ENCODE data around the gene CFAP97D2. TPM values are rescaled to one million over a fixed set of nuclear protein-coding genes. Genes with fewer than 3 reads are reported as not detected.
A peak's percentile ranks its signal among the peaks of the same experiment; 100 is the strongest.
"Not testable (repeated sequence)": the region's sequence is repeated elsewhere in the genome, so short reads cannot be mapped to it uniquely, and the experiment has no call there.

The CFAP97D2 gene
- total RNA-seq, 3 donors from 2014 or later (not counting 1 experiment from before 2014, with no cell fraction given), result 0.45 to 7.7 TPM; not detected in 1

GRCh38 chr13:114243971-114244370, 64.9 kb downstream of the CFAP97D2 start:
- Histone ChIP-seq H3K27ac (ENCODE audit: low read length) (no peak overlapping the region), H3K36me3 (ENCODE audit: control insufficient read depth, insufficient read depth, low read length) (peaks cover 94% of the 10 kb centered on the region), H3K27me3 (ENCODE audit: control insufficient read depth, insufficient read depth, low read length) (no peaks in the 10 kb centered on the region), H3K4me3 (ENCODE audit: low read length) (no peak overlapping the region), H3K9me3 (ENCODE audit: control insufficient read depth, insufficient read depth, low read length) (no peaks in the 10 kb centered on the region), H3K4me1 (ENCODE audit: control insufficient read depth, insufficient read depth, low read length) (no peaks in the 10 kb centered on the region)
- no peaks in the 10 kb centered on the region for H3K27me3 Mint-ChIP-seq (ENCODE audit: low read depth in 2 of 2)
- intact Hi-C loops (cut with micrococcal nuclease), result no loop called here
- DNase-seq, result no peak
- no peak overlapping the region for H3K4me3 Mint-ChIP-seq
- H3K4me1 Mint-ChIP-seq, result peaks cover 0 to 18% of the 10 kb centered on the region in 2 donors
- H3K9me3 Mint-ChIP-seq, result no peaks in the 10 kb centered on the region
- peaks cover 44% of the 10 kb centered on the region for H3K36me3 Mint-ChIP-seq
- no peak for ATAC-seq
- H3K27ac Mint-ChIP-seq, result peak overlapping the region in 1 of 2 donors; percentile 80
- TF ChIP-seq, protein P1, sequence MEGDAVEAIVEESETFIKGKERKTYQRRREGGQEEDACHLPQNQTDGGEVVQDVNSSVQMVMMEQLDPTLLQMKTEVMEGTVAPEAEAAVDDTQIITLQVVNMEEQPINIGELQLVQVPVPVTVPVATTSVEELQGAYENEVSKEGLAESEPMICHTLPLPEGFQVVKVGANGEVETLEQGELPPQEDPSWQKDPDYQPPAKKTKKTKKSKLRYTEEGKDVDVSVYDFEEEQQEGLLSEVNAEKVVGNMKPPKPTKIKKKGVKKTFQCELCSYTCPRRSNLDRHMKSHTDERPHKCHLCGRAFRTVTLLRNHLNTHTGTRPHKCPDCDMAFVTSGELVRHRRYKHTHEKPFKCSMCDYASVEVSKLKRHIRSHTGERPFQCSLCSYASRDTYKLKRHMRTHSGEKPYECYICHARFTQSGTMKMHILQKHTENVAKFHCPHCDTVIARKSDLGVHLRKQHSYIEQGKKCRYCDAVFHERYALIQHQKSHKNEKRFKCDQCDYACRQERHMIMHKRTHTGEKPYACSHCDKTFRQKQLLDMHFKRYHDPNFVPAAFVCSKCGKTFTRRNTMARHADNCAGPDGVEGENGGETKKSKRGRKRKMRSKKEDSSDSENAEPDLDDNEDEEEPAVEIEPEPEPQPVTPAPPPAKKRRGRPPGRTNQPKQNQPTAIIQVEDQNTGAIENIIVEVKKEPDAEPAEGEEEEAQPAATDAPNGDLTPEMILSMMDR (IDR thresholded peaks at IDR 0.05), result no peak
- 100% methylated on average over 1 of the region's 3 CpGs for WGBS (ENCODE audit: insufficient coverage)

- TF ChIP-seq, protein P1 (IDR thresholded peaks at IDR 0.05), result no peak
- Histone ChIP-seq H3K4me3 (ENCODE audit: low read length) (no peak overlapping the region), H3K9me3 (ENCODE audit: control insufficient read depth, insufficient read depth, low read length) (no peaks in the 10 kb centered on the region), H3K36me3 (ENCODE audit: control insufficient read depth, insufficient read depth, low read length) (peaks cover 94% of the 10 kb centered on the region), H3K27ac (ENCODE audit: low read length) (no peak overlapping the region), H3K4me1 (ENCODE audit: control insufficient read depth, insufficient read depth, low read length) (no peaks in the 10 kb centered on the region), H3K27me3 (ENCODE audit: control insufficient read depth, insufficient read depth, low read length) (no peaks in the 10 kb centered on the region)
- WGBS (ENCODE audit: insufficient coverage), result 69% methylated on average over 2 of the region's 5 CpGs
- H3K4me3 Mint-ChIP-seq, result no peak overlapping the region
- peak overlapping the region; percentile 48 to 80 for H3K27ac Mint-ChIP-seq
- H3K27me3 Mint-ChIP-seq (ENCODE audit: low read depth in 2 of 2), result no peaks in the 10 kb centered on the region
- intact Hi-C loops (cut with micrococcal nuclease), result no loop called here
- H3K36me3 Mint-ChIP-seq, result peaks cover 41% of the 10 kb centered on the region
- DNase-seq (peak in 1 of 2 donors; percentile 54), ATAC-seq (peak; percentile 68 to 100 (median 92))
- peaks cover 0 to 16% of the 10 kb centered on the region in 2 donors for H3K4me1 Mint-ChIP-seq
- H3K9me3 Mint-ChIP-seq, result no peaks in the 10 kb centered on the region
Observed at GRCh38 chr13:114244637-114245036, 65.6 kb downstream of the CFAP97D2 start.

DNA sequence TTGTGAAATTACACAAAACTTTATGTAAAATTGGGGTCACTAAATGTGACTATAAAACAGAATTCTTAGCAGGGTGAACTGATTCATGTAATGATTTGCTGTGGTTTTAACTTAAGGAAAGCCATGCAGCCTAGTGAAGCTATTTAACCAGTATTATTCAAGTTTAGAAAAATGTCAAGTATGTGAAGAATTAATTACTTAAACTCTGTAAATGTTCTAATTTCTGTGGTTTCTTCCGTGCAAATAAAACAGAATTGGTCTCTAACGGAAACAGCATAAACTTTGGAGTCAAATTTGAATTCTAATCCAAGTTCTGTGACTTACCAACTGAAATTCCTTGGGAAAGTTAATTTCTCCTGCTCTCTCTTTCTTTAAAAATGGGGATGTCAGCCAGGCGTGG, 69.0 kb downstream of the CFAP97D2 start:
- ATAC-seq, result no peak
- Histone ChIP-seq H3K36me3 (ENCODE audit: control insufficient read depth, insufficient read depth, low read length) (peaks cover 93% of the 10 kb centered on the region), H3K4me1 (ENCODE audit: control insufficient read depth, insufficient read depth, low read length) (no peaks in the 10 kb centered on the region), H3K9me3 (ENCODE audit: control insufficient read depth, insufficient read depth, low read length) (no peaks in the 10 kb centered on the region), H3K4me3 (ENCODE audit: low read length) (no peak overlapping the region), H3K27ac (ENCODE audit: low read length) (no peak overlapping the region), H3K27me3 (ENCODE audit: control insufficient read depth, insufficient read depth, low read length) (no peaks in the 10 kb centered on the region)
- 93% methylated on average over 3 of the region's 3 CpGs for WGBS (ENCODE audit: insufficient coverage)
- peaks cover 35% of the 10 kb centered on the region for H3K36me3 Mint-ChIP-seq
- H3K9me3 Mint-ChIP-seq, result no peaks in the 10 kb centered on the region
- no peak overlapping the region for H3K4me3 Mint-ChIP-seq
- intact Hi-C loops (cut with micrococcal nuclease), result no loop called here
- TF ChIP-seq, protein P1 (IDR thresholded peaks at IDR 0.05), result no peak
- no peak overlapping the region for H3K27ac Mint-ChIP-seq
- no peaks in the 10 kb centered on the region for H3K27me3 Mint-ChIP-seq (ENCODE audit: low read depth in 2 of 2)
- H3K4me1 Mint-ChIP-seq, result peaks cover 0 to 21% of the 10 kb centered on the region in 2 donors
- DNase-seq, result no peak

GRCh38 chr13:114249077-114249476, 70.0 kb downstream of the CFAP97D2 start:
- H3K27me3 Mint-ChIP-seq (ENCODE audit: low read depth in 2 of 2), result no peaks in the 10 kb centered on the region
- no peak overlapping the region for H3K27ac ChIP-seq (ENCODE audit: low read length)
- peaks cover 0 to 25% of the 10 kb centered on the region in 2 donors for H3K4me1 Mint-ChIP-seq
- no peaks in the 10 kb centered on the region for H3K4me1 ChIP-seq (ENCODE audit: control insufficient read depth, insufficient read depth, low read length)
- H3K4me3 Mint-ChIP-seq, result no peak overlapping the region
- no peaks in the 10 kb centered on the region for H3K9me3 ChIP-seq (ENCODE audit: control insufficient read depth, insufficient read depth, low read length)
- no peak overlapping the region for H3K27ac Mint-ChIP-seq
- peaks cover 90% of the 10 kb centered on the region for H3K36me3 ChIP-seq (ENCODE audit: control insufficient read depth, insufficient read depth, low read length)
- intact Hi-C loops (cut with micrococcal nuclease), result no loop called here
- no peak overlapping the region for H3K4me3 ChIP-seq (ENCODE audit: low read length)
- H3K27me3 ChIP-seq (ENCODE audit: control insufficient read depth, insufficient read depth, low read length), result no peaks in the 10 kb centered on the region
- no peaks in the 10 kb centered on the region for H3K9me3 Mint-ChIP-seq
- H3K36me3 Mint-ChIP-seq, result peaks cover 35% of the 10 kb centered on the region
- TF ChIP-seq, protein P1 (IDR thresholded peaks at IDR 0.05), result no peak
- no peak for ATAC-seq
- DNase-seq, result peak in 1 of 2 donors; percentile 22
- WGBS (ENCODE audit: insufficient coverage), result 98% methylated on average over 7 of the region's 7 CpGs

DNA sequence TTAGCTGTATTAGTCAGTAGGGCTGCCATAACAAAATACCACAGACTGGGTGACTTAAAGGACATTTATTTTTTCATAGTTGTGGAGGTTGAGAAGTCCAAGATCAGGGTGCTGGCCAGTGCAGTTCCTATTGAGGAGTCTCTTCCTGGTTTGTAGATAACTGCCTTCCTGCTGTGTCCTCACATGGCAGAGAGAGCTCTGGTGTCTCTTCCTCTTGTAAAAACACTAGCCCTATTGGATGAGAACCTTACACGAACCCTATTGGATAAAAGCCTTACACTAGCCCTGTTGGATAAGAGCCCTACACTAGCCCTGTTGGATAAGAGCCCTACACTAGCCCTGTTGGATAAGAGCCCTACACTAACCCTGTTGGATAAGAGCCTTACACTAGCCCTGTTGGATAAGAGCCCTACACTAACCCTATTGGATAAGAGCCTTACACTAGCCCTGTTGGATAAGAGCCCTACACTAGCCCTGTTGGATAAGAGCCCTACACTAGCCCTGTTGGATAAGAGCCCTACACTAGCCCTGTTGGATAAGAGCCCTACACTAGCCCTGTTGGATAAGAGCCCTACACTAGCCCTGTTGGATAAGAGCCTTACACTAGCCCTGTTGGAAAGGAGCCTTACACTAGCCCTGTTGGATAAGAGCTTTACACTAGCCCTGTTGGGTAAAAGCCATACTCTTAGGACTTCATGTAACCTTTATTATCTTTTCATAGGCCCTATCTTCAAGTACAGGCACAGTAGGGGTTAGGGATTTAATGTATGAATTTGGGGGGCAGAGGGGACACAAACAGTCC, 72.8 kb downstream of the CFAP97D2 start:
- H3K27me3 Mint-ChIP-seq (ENCODE audit: low read depth in 2 of 2); H3K27ac ChIP-seq (ENCODE audit: low read length); intact Hi-C loops (cut with micrococcal nuclease); DNase-seq; H3K4me3 Mint-ChIP-seq; H3K9me3 Mint-ChIP-seq; H3K27ac Mint-ChIP-seq; H3K4me3 ChIP-seq (ENCODE audit: low read length); H3K27me3 ChIP-seq (ENCODE audit: control insufficient read depth, insufficient read depth, low read length); ATAC-seq; H3K4me1 ChIP-seq (ENCODE audit: control insufficient read depth, insufficient read depth, low read length); H3K9me3 ChIP-seq (ENCODE audit: control insufficient read depth, insufficient read depth, low read length): not testable (repeated sequence)
- H3K36me3 ChIP-seq (ENCODE audit: control insufficient read depth, insufficient read depth, low read length), result peaks cover 86% of the 10 kb centered on the region
- whole genome bisulfite sequencing (ENCODE audit: insufficient coverage), result 100% methylated on average over 1 of the region's 1 CpG
- Mint-ChIP-seq H3K36me3 (peaks cover 21% of the 10 kb centered on the region), H3K4me1 (peaks cover 6 to 33% of the 10 kb centered on the region in 2 donors)

Data from natural killer cell (primary cell).